Measurements from ENCODE around the gene GPR75. TPM values are rescaled to one million over a fixed set of nuclear protein-coding genes. Genes with fewer than 3 reads are reported as not detected.
"Not testable (repeated sequence)": the region's sequence is repeated elsewhere in the genome, so short reads cannot be mapped to it uniquely, and the experiment has no call there.

The GPR75 gene
- total RNA-seq, 4 donors from 2014 or later, result 0.29 to 6.3 (median 2.1) TPM; not detected in 1

DNA sequence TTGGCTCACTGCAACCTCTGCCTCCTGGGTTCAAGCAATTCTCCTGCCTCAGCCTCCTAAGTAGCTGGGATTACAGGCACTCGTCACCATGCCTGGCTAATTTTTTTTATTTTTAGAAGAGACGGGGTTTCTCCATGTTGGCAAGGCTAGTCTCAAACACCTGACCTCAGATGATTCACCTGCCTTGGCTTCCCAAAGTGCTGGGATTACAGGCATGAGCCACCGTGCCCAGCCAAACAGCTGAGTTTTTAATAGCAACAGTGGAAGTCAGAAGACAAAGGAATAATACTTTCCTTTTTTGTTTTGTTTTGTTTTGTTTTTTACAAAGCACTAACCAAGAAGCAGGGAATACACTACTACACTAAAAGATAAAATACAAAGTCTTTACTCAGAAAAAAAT is 16.9 kb downstream of the GPR75 start:
- Histone ChIP-seq H3K27ac (no peak overlapping the region), H3K27me3 (no peaks in the 10 kb centered on the region), H3K4me1 (no peaks in the 10 kb centered on the region), H3K9me3 (no peaks in the 10 kb centered on the region), H3K4me3 (no peak overlapping the region), H3K36me3 (no peaks in the 10 kb centered on the region)
- TF ChIP-seq, protein P1, sequence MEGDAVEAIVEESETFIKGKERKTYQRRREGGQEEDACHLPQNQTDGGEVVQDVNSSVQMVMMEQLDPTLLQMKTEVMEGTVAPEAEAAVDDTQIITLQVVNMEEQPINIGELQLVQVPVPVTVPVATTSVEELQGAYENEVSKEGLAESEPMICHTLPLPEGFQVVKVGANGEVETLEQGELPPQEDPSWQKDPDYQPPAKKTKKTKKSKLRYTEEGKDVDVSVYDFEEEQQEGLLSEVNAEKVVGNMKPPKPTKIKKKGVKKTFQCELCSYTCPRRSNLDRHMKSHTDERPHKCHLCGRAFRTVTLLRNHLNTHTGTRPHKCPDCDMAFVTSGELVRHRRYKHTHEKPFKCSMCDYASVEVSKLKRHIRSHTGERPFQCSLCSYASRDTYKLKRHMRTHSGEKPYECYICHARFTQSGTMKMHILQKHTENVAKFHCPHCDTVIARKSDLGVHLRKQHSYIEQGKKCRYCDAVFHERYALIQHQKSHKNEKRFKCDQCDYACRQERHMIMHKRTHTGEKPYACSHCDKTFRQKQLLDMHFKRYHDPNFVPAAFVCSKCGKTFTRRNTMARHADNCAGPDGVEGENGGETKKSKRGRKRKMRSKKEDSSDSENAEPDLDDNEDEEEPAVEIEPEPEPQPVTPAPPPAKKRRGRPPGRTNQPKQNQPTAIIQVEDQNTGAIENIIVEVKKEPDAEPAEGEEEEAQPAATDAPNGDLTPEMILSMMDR (IDR thresholded peaks at IDR 0.05), result no peak
- TF ChIP-seq POLR2A (IDR thresholded peaks at IDR 0.05), result no peak
- DNase-seq, result no peak
- intact Hi-C loops (cut with DNase I; ENCODE audit: low total_unique reads), result no loop called here

DNA sequence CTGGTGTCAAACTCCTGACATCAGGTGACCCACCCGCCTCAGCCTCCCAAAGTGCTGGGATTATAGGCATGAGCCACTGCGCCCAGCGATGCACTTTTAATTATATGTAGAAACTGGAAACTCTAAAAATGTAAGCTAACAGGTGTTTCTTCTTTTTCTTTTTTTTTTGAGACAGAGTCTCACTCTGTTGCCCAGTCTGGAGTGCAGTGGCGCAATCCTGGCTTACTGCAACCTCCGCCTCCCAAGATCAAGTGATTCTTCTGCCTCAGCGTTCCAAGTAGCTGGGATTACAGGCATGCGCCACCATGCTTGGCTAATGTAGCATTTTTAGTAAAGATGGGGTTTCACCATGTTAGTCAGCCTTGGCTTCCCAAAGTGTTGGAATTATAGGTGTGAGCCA is 18.1 kb downstream of the GPR75 start:
- DNase-seq; H3K4me1 ChIP-seq; intact Hi-C loops (cut with DNase I; ENCODE audit: low total_unique reads); H3K9me3 ChIP-seq; H3K27ac ChIP-seq; H3K4me3 ChIP-seq; H3K27me3 ChIP-seq; H3K36me3 ChIP-seq: not testable (repeated sequence)

DNA sequence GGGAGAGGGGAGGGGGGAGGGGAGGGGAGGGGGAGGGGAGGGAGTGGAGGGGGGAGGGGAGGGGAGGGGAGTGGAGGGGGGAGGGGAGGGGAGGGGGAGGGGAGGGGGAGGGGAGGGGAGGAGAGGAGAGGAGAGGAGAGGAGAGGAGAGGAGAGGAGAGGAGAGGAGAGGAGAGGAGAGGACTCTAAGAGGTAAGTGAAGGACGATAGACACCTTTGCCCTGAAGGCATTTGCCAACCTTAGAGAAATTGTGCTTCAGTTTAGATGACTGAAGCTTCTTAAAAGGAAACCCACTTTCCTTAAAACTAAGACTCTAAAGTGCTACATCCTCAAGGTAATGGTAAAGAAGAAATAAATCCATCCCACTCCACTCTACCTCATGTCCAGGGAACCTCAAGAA is 19.2 kb downstream of the GPR75 start:
- Histone ChIP-seq H3K27me3 (no peaks in the 10 kb centered on the region), H3K27ac (no peak overlapping the region), H3K4me3 (no peak overlapping the region), H3K9me3 (no peaks in the 10 kb centered on the region), H3K4me1 (no peaks in the 10 kb centered on the region), H3K36me3 (no peaks in the 10 kb centered on the region)
- DNase-seq, result no peak
- no peak for TF ChIP-seq POLR2A (IDR thresholded peaks at IDR 0.05)
- intact Hi-C loops (cut with DNase I; ENCODE audit: low total_unique reads), result no loop called here

DNA sequence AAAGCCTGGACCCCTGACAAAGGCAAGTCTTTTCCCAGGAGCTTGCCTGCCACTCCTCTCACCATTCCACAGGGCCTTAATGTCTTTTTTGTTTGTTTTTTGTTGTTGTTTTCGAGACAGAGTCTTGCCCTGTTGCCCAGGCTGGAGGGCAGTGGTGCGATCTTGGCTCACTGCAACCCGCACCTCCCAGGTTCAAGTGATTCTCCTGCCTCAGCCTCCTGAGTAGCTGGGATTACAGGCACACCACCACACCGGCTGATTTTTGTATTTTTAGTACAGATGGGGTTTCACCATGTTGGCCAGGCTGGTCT is 29.8 kb downstream of the GPR75 start:
- intact Hi-C loops (cut with DNase I; ENCODE audit: low total_unique reads); H3K4me3 ChIP-seq; H3K27me3 ChIP-seq; H3K36me3 ChIP-seq; H3K9me3 ChIP-seq; DNase-seq; H3K27ac ChIP-seq; H3K4me1 ChIP-seq: not testable (repeated sequence)

DNA sequence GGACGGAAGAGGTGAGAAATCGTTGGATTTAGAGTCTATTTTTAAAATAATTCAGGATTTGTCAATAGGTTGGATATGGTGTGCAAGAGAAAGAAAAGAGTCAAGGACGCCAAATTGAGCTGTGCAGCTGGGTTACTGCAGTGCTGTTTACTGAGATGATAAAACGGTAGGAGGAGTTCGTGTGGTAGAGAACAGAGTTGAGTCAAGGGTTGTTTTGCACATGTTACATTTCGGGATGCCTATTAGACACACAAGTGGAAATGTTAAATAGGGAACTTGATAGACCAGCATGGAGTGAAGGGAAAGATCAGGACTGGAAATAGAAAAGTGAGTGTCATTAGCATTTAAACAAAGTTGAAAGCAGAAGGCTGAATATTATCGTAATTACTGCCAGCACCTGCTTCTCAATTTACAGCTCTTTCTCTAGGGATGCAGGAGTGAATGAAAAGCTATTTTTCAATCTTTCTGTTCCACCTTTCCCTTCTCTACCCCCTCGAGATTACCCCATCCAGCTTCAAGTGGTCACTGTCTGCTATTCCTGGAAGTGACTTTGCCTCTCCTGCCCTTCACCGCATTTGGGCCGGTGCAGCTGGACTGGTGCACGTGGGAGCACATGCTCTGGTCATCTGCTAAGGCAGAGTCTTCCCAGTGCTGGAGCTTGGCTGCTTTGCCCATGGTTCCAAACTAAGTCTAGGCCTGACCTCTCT is 30.3 kb downstream of the GPR75 start:
- DNase-seq, result no peak
- TF ChIP-seq POLR2A (IDR thresholded peaks at IDR 0.05), result no peak
- TF ChIP-seq, protein P1 (IDR thresholded peaks at IDR 0.05), result no peak
- no peaks in the 10 kb centered on the region for H3K9me3 ChIP-seq
- intact Hi-C loops (cut with DNase I; ENCODE audit: low total_unique reads), result no loop called here
- no peaks in the 10 kb centered on the region for H3K4me1 ChIP-seq
- H3K4me3 ChIP-seq, result no peak overlapping the region
- H3K27ac ChIP-seq, result no peak overlapping the region
- no peaks in the 10 kb centered on the region for H3K27me3 ChIP-seq
- no peaks in the 10 kb centered on the region for H3K36me3 ChIP-seq

DNA sequence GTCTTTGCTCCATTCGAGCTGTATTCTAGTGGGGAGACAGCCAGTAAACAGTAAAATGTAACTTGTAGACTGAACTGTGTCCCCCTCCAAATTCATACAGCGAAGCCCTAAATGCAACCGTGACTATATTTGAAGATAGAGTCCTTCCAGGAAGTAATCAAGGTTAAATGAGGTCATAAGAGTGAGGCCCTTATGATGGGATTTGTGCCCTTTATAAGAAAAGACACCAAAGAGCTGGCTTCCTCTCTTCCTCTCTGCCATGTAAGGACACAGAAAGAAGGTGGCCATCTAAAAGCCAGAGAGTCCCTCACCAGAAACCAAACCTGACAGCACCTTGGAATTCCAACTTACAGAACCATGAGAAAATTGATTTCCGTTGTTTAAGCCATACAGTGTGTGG is 31.4 kb downstream of the GPR75 start:
- intact Hi-C loops (cut with DNase I; ENCODE audit: low total_unique reads), result no loop called here
- no peak overlapping the region for H3K4me3 ChIP-seq
- no peaks in the 10 kb centered on the region for H3K27me3 ChIP-seq
- H3K36me3 ChIP-seq, result no peaks in the 10 kb centered on the region
- TF ChIP-seq, protein P1 (IDR thresholded peaks at IDR 0.05), result no peak
- no peak for TF ChIP-seq POLR2A (IDR thresholded peaks at IDR 0.05)
- no peak for DNase-seq
- H3K4me1 ChIP-seq, result no peaks in the 10 kb centered on the region
- H3K27ac ChIP-seq, result no peak overlapping the region
- H3K9me3 ChIP-seq, result no peaks in the 10 kb centered on the region

All from uterus (tissue), 4 donors.